ENCODE results near the gene KIR2DL3.
A peak's percentile ranks its signal among the peaks of the same experiment; 100 is the strongest.
"Not testable (repeated sequence)": the region's sequence is repeated elsewhere in the genome, so short reads cannot be mapped to it uniquely, and the experiment has no call there.

KIR2DL3 gene

DNA sequence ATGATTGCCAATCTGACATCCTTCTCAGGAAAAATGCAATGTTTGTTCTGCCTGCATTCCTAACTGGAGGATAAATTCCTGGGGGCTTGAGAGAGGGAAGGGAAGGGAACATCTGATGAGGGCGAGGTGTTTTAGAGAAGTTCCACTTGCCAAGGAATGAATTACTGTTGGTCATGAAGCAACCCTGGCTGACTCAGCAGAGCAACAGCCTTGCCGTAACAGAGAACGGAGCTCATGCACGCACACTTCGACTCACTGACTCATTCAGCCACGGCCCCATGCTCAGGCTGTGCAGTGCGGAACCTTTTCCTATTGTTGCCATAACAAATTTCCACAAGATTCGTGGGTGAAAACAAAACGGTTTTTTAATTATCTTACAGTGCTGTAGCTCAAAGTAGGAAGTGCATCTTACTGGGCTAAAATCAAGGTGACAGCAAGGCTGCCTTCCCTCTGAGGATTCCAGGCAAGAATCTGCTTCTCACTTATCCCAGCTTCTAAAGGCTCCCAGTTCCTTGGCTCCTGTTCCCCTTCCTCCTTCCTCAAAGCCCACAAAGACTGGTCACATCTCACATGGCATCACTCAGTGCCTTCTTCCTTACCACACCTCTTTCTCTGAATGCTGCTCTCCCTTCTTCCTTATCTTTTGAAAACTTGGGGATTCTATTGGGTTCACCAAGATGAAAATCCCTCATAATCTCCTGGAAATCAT is 9.5 kb downstream of the KIR2DL3 start:
- DNase-seq = peak; percentile 89

DNA sequence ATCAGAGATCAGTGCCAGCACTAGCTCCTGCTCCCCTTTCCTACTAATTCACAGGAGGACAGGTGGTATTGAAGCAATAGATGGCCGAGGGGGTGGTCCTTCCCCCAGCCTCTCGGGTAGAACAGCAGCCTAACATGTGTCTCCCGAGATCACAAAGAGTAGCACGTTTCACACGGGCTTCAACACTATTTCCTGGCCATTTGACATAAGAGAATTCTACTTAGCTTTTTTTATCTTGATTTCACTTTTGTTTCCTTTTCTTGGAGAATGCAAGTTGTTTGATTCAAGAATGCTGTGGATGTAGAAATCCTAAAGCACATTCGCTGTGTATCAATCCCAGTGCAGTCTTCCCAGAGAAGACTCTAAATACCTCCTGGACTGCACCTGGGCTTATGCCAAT is 12.0 kb downstream of the KIR2DL3 start:
- DNase-seq = peak; percentile 84

DNA sequence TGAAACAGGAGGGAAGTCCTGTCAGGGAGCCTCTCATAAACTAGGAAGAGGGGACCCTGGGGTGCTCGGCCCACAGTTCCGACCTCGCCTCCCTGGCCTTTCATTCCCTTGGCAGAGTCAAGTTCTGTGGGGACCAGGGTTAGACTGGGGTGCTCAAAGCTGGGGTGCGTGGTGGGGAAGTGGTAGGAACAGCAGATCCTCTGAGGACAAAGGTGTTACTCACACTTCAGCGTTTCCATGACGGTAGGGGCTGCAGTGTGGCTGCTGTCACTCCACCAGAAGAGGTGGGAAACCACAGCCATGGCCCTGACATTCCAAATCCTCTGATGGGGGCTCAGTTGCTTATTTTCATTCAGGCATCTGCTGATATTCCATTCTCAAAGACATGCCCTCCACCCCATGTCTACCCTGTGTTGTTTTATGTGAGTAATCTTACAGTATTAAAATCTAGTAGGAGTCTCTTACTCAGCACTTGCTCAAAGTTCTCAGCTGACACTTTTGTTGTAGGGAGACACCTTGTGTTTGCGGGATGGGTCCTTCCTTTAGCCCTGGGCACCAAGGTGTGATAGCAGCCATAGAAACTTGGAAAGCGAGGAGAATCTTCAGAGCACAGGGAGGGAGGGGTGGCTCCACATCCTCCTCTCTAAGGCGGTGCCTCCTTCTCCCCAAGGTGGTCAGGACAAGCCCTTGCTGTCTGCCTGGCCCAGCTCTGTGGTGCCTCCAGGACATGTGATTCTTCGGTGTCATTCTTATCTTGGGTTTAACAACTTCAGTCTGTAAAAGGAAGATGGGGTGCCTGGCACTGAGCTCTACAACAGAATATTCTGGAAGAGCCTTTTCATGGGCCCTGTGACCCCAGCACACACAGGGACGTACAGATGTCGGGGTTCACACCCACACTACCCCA is 18.1 kb downstream of the KIR2DL3 start:
- not testable (repeated sequence) for DNase-seq

DNA sequence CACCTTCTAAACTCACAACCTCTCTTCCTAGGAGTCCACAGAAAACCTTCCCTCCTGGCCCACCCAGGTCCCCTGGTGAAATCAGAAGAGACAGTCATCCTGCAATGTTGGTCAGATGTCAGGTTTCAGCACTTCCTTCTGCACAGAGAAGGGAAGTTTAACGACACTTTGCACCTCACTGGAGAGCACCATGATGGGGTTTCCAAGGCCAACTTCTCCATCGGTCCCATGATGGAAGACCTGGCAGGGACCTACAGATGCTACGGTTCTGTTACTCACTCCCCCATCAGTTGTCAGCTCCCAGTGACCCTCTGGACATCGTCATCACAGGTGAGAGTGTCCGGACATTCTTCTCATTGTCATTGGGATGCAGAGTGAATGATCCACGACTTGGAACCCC is 20.3 kb downstream of the KIR2DL3 start:
- DNase-seq = not testable (repeated sequence)

DNA sequence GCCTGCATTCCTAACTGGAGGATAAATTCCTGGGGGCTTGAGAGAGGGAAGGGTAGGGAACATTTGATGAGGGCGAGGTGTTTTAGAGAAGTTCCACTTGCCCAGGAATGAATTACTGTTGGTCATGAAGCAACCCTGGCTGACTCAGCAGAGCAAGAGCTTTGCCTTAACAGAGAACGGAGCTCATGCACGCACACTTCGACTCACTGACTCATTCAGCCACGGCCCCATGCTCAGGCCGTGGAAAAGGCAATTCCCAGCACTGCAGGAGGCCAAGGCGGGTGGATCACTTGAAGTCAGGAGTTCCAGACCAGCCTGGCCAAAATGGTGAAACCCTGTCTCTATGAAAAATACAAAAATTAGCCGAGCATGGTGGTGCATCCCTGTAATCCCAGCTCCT is 25.9 kb downstream of the KIR2DL3 start:
- DNase-seq = peak; percentile 84

DNA sequence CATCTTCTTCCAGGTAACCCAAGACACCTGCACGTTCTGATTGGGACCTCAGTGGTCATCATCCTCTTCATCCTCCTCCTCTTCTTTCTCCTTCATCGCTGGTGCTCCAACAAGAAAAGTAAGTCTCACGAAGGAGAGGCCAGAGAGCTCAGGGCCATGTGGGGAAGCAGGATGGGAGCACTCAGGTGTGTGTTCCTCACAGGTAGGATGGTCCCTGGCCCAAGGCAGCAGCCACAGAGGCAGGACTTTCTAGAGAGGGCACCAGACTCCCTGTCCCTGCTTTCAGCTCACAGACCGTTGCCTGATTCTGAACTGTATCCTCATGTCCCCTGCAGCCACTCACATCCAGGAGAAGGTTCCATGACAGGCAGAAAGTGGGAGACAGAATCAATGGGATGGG is 28.2 kb downstream of the KIR2DL3 start:
- DNase-seq = not testable (repeated sequence)

DNA sequence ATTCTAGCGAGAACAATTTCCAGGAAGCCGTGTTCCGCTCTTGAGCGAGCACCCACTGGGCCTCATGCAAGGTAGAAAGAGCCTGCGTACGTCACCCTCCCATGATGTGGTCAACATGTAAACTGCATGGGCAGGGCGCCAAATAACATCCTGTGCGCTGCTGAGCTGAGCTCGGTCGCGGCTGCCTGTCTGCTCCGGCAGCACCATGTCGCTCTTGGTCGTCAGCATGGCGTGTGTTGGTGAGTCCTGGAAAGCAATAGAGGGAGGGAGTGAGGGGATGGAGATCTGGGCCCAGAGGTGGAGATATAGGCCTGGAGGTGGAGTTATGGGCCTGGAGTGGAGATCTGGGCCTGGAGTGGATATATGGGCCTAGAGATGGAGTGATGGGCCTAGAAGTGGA is 31.3 kb downstream of the KIR2DL3 start, which contains the start of gene KIR2DL1:
TSS of gene KIR2DL1 (plus strand) at position 148 of the 400 bp plus-strand sequence. CDS start at position 206, 58 bp downstream.
- not testable (repeated sequence) for DNase-seq

DNA sequence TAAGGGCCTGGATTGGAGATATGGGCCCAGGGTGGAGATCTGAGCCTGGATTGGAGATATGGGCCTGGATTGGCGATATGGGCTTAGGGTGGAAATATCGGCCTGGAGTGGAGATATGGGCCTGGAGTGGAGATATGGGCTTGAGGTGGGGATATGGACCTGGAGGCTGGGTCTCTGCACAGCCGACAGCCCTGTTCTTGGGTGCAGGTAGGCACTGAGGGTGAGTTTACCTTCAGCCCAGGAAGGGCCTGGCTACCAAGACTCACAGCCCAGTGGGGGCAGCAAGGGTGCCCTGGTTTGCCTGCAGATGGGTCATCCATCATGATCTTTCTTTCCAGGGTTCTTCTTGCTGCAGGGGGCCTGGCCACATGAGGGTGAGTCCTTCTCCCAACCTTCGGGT is 32.2 kb downstream of the KIR2DL3 start:
- DNase-seq = not testable (repeated sequence)

DNA sequence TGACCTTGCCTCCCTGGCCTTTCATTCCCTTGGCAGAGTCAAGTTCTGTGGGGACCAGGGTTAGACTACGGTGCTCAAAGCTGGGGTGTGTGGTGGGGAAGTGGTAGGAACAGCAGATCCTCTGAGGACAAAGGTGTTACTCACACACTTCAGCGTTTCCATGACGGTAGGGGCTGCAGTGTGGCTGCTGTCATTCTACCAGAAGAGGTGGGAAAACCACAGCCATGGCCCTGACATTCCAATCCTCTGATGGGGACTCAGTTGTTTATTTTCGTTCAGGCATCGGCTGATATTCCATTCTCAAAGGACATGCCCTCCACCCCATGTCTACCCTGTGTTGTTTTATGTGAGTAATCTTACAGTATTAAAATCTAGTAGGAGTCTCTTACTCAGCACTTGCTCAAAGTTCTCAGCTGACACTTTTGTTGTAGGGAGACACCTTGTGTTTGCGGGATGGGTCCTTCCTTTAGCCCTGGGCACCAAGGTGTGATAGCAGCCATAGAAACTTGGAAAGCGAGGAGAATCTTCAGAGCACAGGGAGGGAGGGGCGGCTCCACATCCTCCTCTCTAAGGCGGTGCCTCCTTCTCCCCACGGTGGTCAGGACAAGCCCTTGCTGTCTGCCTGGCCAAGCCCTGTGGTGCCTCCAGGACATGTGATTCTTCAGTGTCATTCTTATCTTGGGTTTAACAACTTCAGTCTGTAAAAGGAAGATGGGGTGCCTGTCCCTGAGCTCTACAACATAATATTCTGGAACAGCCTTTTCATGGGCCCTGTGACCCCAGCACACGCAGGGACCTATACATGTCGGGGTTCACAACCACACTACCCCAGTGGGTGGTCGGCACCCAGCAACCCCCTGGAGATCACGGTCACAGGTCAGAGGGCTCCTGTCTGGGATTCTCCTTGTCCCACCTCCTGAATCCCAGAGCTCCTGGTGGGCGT is 33.0 kb downstream of the KIR2DL3 start:
- DNase-seq = not testable (repeated sequence)

DNA sequence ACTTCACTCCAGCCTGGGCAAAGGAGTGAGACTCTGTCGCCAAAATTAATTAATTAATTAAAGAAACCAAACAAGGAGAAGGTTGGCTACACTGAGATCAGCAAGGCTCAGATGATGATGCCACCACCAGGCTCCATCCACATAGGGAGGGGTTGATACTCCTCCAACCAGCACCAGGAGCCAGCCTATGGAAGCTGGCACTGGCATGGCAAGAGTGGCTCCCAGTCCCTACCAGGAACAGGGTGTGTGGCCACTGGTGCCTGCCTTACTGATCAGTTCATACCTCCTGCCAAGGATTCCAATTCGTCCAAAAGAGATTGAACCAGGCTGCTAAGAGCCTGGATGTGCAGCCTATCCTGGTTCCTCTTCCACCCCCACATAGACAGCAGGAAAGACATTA is 34.4 kb downstream of the KIR2DL3 start:
- not testable (repeated sequence) for DNase-seq

DNA sequence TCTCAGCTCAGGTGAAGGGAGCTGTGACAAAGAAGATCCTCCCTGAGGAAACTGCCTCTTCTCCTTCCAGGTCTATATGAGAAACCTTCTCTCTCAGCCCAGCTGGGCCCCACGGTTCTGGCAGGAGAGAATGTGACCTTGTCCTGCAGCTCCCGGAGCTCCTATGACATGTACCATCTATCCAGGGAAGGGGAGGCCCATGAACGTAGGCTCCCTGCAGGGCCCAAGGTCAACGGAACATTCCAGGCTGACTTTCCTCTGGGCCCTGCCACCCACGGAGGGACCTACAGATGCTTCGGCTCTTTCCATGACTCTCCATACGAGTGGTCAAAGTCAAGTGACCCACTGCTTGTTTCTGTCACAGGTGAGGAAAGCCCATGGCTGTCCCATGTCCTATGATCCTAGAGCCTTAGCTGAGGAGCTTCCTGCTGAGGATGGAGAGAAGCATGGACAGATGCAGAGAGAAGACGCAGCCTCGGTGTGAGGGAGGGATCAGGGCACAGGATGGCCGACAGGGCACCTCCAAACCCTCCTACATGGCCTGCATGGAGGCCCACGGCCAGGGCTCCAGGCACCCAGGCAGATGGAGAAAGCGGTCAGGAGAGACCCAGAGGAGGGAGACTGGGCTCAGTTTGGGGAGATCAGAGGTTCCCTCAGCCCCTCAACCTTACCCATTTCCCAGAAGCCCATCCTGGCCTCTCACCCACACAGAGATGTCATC is 36.9 kb downstream of the KIR2DL3 start:
- not testable (repeated sequence) for DNase-seq

DNA sequence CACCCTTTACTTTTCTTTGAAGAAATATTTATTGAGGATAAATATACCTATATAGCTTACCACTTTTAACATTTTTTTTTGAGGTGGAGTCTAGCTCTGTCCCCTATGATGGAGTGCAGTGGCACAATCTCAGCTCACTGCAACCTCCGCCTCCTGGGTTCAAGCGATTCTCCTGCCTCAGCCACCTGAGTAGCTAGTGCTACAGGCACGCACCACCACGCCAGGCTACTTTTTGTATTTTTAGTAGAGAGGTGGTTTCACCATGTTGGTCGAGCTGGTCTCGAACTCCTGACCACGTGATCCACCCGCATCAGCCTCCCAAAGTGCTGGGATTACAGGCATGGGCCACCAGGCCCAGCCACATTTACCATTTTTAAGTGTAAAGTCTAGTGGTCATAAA is 37.5 kb downstream of the KIR2DL3 start:
- DNase-seq = not testable (repeated sequence)

DNA sequence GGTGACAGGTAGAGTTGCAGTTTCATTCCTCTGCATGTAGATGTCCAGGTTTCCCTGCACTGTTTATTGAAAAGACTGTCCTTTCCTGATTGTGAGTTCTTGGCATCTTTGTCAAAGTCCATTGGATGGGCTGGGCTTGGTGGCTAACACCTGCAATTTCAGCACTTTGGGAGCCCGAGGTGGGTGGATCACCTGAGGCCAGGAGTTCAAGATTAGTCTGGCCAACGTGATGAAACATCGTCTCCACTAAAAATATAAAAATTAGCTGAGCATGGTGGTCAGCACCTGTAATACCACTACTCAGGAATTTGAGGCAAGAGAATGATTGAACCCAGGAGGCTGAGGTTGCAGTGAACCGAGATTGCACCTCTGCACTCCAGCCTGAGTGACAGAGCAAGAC is 39.5 kb downstream of the KIR2DL3 start:
- DNase-seq = not testable (repeated sequence)

DNA sequence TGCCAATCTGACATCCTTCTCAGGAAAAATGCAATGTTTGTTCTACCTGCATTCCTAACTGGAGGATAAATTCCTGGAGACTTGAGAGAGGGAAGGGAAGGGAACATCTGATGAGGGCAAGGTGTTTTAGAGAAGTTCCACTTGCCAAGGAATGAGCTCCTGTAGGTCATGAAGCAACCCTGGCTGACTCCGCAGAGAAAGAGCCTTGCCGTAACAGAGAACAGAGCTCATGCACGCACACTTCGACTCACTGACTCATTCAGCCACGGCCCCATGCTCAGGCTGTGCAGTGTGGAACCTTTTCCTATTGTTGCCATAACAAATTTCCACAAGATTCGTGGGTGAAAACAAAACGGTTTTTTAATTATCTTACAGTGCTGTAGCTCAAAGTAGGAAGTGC is 40.6 kb downstream of the KIR2DL3 start:
- DNase-seq = peak; percentile 77

DNA sequence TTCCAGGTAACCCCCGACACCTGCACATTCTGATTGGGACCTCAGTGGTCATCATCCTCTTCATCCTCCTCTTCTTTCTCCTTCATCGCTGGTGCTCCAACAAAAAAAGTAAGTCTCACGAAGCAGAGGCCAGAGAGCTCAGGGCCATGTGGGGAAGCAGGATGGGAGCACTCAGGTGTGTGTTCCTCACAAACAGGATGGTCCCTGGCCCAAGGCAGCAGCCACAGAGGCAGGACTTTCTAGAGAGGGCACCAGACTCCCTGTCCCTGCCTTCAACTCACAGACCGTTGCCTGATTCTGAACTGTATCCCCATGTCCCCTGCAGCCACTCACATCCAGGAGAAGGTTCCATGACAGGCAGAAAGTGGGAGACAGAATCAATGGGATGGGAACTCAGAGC is 44.6 kb downstream of the KIR2DL3 start:
- not testable (repeated sequence) for DNase-seq

DNA sequence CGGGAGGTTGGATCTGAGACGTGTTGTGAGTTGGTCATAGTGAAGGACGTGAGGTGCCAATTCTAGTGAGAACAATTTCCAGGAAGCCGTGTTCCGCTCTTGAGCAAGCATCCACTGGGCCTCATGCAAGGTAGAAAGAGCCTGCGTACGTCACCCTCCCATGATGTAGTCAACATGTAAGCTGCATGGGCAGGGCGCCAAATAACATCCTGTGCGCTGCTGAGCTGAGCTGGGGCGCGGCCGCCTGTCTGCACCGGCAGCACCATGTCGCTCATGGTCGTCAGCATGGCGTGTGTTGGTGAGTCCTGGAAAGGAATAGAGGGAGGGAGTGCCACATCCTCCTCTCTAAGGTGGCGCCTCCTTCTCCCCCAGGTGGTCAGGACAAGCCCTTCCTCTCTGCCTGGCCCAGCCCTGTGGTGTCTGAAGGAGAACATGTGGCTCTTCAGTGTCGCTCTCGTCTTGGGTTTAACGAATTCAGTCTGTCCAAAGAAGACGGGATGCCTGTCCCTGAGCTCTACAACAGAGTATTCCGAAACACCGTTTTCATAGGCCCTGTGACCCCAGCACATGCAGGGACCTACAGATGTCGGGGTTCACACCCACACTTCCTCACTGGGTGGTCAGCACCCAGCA is 47.9 kb downstream of the KIR2DL3 start:
- not testable (repeated sequence) for DNase-seq

DNA sequence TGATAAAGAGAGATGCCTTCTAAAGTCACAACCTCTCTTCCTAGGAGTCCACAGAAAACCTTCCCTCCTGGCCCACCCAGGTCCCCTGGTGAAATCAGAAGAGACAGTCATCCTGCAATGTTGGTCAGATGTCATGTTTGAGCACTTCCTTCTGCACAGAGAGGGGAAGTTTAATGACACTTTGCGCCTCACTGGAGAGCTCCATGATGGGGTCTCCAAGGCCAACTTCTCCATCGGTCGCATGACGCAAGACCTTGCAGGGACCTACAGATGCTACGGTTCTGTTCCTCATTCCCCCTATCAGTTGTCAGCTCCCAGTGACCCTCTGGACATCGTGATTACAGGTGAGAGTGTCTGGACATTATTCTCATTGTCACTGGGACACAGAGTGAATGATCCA is 49.8 kb downstream of the KIR2DL3 start:
- DNase-seq = peak; percentile 68

DNA sequence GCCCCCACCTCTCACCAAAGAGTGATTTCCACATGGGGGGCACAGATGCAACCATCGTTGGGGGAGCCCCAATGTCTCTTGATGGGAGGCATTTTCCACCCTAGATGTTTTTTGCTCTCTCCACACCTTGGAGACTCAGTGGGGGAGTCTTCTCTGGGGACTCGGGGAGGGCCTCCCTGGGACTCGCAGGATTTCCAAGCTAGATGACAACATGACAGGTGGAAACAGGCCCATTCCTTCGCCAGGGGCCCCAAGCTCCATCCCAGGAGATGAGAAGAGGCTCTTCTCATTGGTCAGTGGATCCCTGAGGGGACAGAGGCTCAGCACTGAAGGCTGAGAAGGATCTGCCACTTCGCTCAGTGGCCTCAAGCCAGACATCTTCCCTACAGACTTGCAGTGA is 52.4 kb downstream of the KIR2DL3 start:
- DNase-seq = no peak

DNA sequence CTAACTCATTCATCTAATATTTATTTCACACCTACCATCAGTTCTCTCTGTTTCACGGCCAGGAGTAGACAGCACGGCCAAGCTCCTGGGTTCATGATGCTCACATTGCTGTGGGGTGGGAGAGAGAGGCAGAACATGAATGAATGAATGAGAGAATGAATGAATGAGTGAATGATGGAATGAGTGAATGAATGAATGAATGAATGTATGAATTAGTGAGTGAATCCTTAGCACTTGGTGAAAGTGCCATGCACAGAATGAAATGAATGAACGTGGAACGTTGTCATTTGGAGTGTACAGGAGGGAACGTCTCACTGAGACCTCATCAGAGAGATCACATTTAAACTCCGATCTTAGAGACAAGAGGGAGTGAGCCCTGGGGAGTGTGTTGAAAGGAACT is 53.2 kb downstream of the KIR2DL3 start:
- no peak for DNase-seq

DNA sequence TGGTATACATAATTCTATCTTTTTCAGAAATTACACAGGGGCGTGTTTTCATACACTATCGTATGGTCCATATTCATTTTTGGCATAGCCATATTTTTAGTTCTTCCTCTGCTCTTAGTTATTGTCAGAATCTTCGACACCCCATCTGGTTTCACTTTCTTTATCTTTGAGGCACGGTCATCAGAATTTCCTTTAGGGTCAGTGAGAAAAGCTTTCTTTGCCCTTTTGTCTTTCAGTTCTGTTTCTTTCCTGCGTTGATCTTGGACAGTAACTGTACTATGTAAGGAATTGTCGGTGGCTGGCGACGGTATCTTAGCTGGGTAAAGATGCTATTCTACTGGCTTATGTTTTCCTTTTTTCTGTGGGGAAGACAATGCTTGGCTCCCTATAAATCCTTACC is 54.5 kb downstream of the KIR2DL3 start:
- peak; percentile 89 for DNase-seq

DNA sequence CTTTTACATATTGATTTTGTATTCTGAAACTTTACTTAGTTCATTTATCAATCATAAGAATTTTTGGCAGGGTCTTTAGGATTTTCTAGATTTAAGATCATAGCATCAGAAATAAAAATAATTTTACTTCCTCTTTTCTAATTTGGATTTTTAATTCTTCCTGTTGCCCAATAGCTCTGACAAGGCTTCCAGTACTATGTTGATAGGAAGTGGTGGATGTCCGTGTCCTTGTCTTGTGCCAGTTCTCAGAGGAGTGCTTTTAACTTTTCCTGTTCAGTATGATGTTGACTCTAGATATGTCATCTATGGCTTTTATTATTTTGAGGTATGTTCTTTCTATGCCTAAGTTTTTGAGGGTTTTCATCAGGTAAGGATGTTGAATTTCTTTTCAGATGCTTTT is 57.4 kb downstream of the KIR2DL3 start:
- peak; percentile 65 for DNase-seq
